Measurements from ENCODE around the gene EIF3I. TPM values are rescaled to one million over a fixed set of nuclear protein-coding genes. Genes with fewer than 3 reads are reported as not detected.

The EIF3I gene
- total RNA-seq, 1 experiment from 2014 or later = 294 TPM

- TF ChIP-seq CTCF (IDR thresholded peaks at IDR 0.05) = peak; percentile 96
- no peak for TF ChIP-seq POLR2AphosphoS5 (IDR thresholded peaks at IDR 0.05; ENCODE audit: low read depth, low read length)
- TF ChIP-seq, protein P1, sequence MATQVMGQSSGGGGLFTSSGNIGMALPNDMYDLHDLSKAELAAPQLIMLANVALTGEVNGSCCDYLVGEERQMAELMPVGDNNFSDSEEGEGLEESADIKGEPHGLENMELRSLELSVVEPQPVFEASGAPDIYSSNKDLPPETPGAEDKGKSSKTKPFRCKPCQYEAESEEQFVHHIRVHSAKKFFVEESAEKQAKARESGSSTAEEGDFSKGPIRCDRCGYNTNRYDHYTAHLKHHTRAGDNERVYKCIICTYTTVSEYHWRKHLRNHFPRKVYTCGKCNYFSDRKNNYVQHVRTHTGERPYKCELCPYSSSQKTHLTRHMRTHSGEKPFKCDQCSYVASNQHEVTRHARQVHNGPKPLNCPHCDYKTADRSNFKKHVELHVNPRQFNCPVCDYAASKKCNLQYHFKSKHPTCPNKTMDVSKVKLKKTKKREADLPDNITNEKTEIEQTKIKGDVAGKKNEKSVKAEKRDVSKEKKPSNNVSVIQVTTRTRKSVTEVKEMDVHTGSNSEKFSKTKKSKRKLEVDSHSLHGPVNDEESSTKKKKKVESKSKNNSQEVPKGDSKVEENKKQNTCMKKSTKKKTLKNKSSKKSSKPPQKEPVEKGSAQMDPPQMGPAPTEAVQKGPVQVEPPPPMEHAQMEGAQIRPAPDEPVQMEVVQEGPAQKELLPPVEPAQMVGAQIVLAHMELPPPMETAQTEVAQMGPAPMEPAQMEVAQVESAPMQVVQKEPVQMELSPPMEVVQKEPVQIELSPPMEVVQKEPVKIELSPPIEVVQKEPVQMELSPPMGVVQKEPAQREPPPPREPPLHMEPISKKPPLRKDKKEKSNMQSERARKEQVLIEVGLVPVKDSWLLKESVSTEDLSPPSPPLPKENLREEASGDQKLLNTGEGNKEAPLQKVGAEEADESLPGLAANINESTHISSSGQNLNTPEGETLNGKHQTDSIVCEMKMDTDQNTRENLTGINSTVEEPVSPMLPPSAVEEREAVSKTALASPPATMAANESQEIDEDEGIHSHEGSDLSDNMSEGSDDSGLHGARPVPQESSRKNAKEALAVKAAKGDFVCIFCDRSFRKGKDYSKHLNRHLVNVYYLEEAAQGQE (IDR thresholded peaks at IDR 0.05; ENCODE audit: insufficient read depth in 1 of 2, low read depth in 2 of 2, low read length in 1 of 2) = no peak
- CTCF ChIA-PET = interaction anchor here (0.5 to 1.0 kb wide), 7 partner anchors 11 to 59 kb away, joined by 3 to 12 read pairs (median 4); no protein-coding TSS in a partner anchor
- Histone ChIP-seq H3K27me3 (ENCODE audit: control insufficient read depth, insufficient read depth, low read length) (no peaks in the 10 kb centered on the region), H3K4me3 (ENCODE audit: low read depth in 2 of 2, low read length in 2 of 2) (no peak overlapping the region), H3K27ac (ENCODE audit: low read length) (no peak overlapping the region), H3K9me3 (ENCODE audit: control insufficient read depth, insufficient read depth, low read depth, low read length) (no peaks in the 10 kb centered on the region), H3K36me3 (ENCODE audit: control insufficient read depth, insufficient read depth, low read length) (no peaks in the 10 kb centered on the region), H3K4me1 (ENCODE audit: control insufficient read depth, insufficient read depth, low read length) (peaks cover 5% of the 10 kb centered on the region)
- POLR2A ChIA-PET = interaction anchor here (0.5 to 0.6 kb wide), 2 partner anchors 23 to 24 kb away, joined by 4 to 7 read pairs; no protein-coding TSS in a partner anchor
- in situ Hi-C loops (cut with HindIII; ENCODE audit: low pct_unique_long_range_greater_than_20kb, low sequenced_read_pairs) (no loop called here), intact Hi-C loops (cut with micrococcal nuclease; ENCODE audit: unreplicated experiment) (no loop called here)
- DNase-seq (ENCODE audit: low read depth, low spot score) (no peak), ATAC-seq (peak; percentile 89)
- BruUV-seq (replicated peaks) = no TSS peak
These were observed 26.0 kb downstream of the EIF3I start for GRCh38 chr1:32247983-32248889.

DNA sequence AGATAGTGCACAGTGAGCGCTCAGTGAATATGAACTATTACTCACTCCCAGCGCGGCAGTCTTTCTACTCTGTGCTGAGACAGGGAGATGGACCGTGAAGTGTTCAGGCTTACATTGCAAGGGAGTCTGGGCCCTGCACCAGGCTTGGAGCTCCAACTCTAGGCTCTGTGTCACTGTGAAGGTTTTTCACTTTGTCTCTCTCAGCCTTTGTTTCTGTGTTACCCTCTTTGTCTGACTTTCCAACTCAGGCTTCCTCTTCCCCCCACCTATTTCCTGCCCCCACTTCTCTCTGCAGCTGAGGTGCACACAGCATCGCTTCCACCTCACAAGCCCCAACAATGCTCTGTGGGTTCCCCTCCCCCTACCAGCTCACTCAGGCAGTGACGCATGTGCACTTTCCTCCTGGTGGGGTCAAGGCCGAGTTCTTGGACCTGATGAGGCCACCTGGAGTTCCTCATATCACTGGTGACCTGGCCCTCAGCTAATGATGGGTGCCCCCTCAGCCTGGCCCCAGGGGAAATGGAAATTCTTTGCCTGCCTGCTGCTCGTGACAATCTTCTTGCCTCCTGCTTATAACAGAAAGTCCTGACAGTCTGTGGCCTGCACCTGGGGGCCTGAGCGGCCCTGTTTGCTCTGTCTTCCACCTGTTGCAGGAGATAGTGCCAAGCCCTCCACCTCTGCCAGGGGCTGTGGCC, 27.8 kb downstream of the EIF3I start:
- TF ChIP-seq CTCF (IDR thresholded peaks at IDR 0.05) = no peak
- TF ChIP-seq, protein P1 (IDR thresholded peaks at IDR 0.05; ENCODE audit: insufficient read depth in 1 of 2, low read depth in 2 of 2, low read length in 1 of 2) = no peak
- no peak for TF ChIP-seq SIN3A (IDR thresholded peaks at IDR 0.05; ENCODE audit: borderline replicate concordance, insufficient read depth, low read depth, low read length)
- TF ChIP-seq POLR2AphosphoS5 (IDR thresholded peaks at IDR 0.05; ENCODE audit: low read depth, low read length) = no peak
- TF ChIP-seq TCF7L2 (IDR thresholded peaks at IDR 0.05; ENCODE audit: low read depth, low read length) = no peak
- ATAC-seq = no peak
- no TSS peak for BruUV-seq (replicated peaks)
- intact Hi-C loops (cut with micrococcal nuclease; ENCODE audit: unreplicated experiment) = no loop called here
- H3K27ac ChIP-seq (ENCODE audit: low read length) = no peak overlapping the region
- CTCF ChIA-PET = no interaction called here
- no peak for DNase-seq (ENCODE audit: low read depth, low spot score)
- H3K4me1 ChIP-seq (ENCODE audit: control insufficient read depth, insufficient read depth, low read length) = peaks cover 5% of the 10 kb centered on the region
- in situ Hi-C loops (cut with HindIII; ENCODE audit: low pct_unique_long_range_greater_than_20kb, low sequenced_read_pairs) = no loop called here
- no peaks in the 10 kb centered on the region for H3K9me3 ChIP-seq (ENCODE audit: control insufficient read depth, insufficient read depth, low read depth, low read length)
- POLR2A ChIA-PET = interaction anchor here (0.6 to 0.7 kb wide), 2 partner anchors 11 to 52 kb away, joined by 12 to 14 read pairs; no protein-coding TSS in a partner anchor
- H3K36me3 ChIP-seq (ENCODE audit: control insufficient read depth, insufficient read depth, low read length) = no peaks in the 10 kb centered on the region
- no peak overlapping the region for H3K4me3 ChIP-seq (ENCODE audit: low read depth in 2 of 2, low read length in 2 of 2)
- no peaks in the 10 kb centered on the region for H3K27me3 ChIP-seq (ENCODE audit: control insufficient read depth, insufficient read depth, low read length)
